ENCODE measurements around the gene PHETA1. TPM values are rescaled to one million over a fixed set of nuclear protein-coding genes. Genes with fewer than 3 reads are reported as not detected.
A peak's percentile ranks its signal among the peaks of the same experiment; 100 is the strongest.

PHETA1 gene
- total and polyA plus RNA-seq, 2 donors: 1.3 to 4.4 TPM

DNA sequence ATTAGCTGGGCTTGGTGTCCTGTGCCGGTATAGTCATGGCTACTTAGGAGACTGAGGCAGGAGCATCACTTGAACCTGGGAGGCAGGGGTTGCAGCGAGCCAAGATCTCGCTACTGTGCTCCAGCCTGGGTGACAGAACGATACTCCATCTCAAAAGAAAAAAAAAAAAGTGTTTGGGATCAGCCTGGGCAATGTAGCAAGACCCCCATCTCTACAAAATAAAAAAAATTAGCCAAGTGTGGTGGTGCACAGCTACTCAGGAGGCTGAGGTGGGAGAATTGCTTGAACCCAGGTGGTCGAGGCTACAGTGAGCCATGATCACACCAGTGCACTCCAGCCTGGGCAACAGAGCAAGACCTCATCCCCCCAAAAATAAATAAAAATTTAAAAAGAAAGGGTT, 47.6 kb downstream of the PHETA1 start:
- no peaks in the 10 kb centered on the region for H3K4me1 ChIP-seq (ENCODE audit: control insufficient read depth in 2 of 2, insufficient read depth in 2 of 2, low read length in 2 of 2)
- H3K9me3 ChIP-seq (ENCODE audit: control insufficient read depth in 2 of 2, insufficient read depth in 1 of 2, low read length in 1 of 2): no peaks in the 10 kb centered on the region
- no peak for DNase-seq (ENCODE audit: low read depth in 6 of 9, low spot score in 9 of 9)
- H3K27ac ChIP-seq (ENCODE audit: low read depth in 1 of 2, low read length in 1 of 2): no peak overlapping the region
- 94% methylated on average over 5 of the region's 5 CpGs for WGBS
- H3K4me3 ChIP-seq (ENCODE audit: low read length in 2 of 2): no peak overlapping the region
- no peaks in the 10 kb centered on the region for H3K27me3 ChIP-seq (ENCODE audit: control insufficient read depth in 2 of 2, insufficient read depth in 1 of 2, low read length in 1 of 2)
- H3K36me3 ChIP-seq (ENCODE audit: control insufficient read depth in 2 of 2, insufficient read depth in 2 of 2, low read length in 1 of 2): no peaks in the 10 kb centered on the region

DNA sequence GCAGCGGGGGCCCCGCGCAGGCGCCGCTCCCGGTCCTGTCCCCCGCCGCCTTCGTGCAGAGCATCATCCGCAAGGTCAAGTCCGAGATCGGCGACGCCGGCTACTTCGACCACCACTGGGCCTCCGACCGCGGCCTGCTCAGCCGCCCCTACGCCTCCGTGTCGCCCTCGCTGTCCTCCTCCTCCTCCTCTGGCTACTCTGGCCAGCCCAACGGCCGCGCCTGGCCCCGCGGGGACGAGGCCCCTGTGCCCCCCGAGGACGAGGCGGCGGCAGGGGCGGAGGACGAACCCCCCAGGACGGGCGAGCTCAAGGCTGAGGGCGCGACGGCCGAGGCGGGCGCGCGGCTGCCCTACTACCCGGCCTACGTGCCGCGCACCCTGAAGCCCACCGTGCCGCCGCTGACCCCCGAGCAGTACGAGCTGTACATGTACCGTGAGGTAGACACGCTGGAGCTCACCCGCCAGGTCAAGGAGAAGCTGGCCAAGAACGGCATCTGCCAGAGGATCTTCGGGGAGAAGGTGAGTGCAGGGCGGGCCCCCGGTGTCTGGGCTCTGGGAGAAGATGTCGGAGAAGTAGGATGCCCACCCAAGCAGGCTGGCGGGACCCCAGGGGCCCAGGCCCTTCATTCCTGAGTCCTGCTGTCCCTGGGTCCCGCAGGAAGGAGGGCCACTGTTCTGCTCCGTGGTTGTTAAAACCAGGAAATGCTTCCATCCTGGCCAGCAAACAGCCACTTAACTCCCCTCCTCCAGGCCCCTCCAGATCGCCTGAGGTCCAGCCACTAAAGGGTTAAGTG, 48.4 kb downstream of the PHETA1 start:
- no peak overlapping the region for H3K27ac ChIP-seq (ENCODE audit: low read depth in 1 of 2, low read length in 1 of 2)
- H3K4me1 ChIP-seq (ENCODE audit: control insufficient read depth in 2 of 2, insufficient read depth in 2 of 2, low read length in 2 of 2): no peaks in the 10 kb centered on the region
- H3K27me3 ChIP-seq (ENCODE audit: control insufficient read depth in 2 of 2, insufficient read depth in 1 of 2, low read length in 1 of 2): no peaks in the 10 kb centered on the region
- DNase-seq (ENCODE audit: low read depth in 6 of 9, low spot score in 9 of 9): no peak
- H3K36me3 ChIP-seq (ENCODE audit: control insufficient read depth in 2 of 2, insufficient read depth in 2 of 2, low read length in 1 of 2): no peaks in the 10 kb centered on the region
- H3K9me3 ChIP-seq (ENCODE audit: control insufficient read depth in 2 of 2, insufficient read depth in 1 of 2, low read length in 1 of 2): no peaks in the 10 kb centered on the region
- 96% methylated on average over 67 of the region's 67 CpGs for WGBS
- H3K4me3 ChIP-seq (ENCODE audit: low read length in 2 of 2): no peak overlapping the region

DNA sequence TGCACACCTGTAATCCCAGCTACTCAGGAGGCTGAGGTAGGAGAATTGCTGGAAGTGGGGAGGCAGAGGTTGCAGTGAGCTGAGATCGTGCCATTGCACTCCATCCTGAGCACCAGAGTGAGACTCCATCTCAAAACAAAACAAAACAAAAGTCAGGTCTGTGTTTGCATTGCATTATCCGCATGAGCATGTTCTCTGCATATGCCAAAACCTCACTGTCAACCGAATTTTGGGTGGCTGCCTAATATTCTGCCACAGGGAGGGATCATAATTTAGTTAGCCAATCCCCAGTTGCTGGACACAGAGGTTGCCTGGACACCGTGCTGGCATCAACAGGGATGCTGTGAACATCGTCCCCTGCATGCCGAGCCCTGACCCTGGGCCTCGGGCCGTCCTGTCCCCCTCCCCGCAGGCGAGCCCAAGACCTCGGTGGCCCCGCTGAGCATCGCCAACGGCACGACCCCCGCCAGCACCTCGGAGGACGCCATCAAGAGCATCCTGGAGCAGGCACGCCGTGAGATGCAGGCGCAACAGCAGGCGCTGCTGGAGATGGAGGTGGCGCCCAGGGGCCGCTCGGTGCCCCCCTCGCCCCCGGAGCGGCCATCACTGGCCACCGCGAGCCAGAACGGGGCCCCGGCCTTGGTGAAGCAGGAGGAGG, 49.2 kb downstream of the PHETA1 start:
- 97% methylated on average over 32 of the region's 32 CpGs for WGBS
- DNase-seq (ENCODE audit: low read depth in 6 of 9, low spot score in 9 of 9): no peak
- Histone ChIP-seq H3K36me3 (ENCODE audit: control insufficient read depth in 2 of 2, insufficient read depth in 2 of 2, low read length in 1 of 2) (no peaks in the 10 kb centered on the region), H3K4me3 (ENCODE audit: low read length in 2 of 2) (no peak overlapping the region), H3K9me3 (ENCODE audit: control insufficient read depth in 2 of 2, insufficient read depth in 1 of 2, low read length in 1 of 2) (no peaks in the 10 kb centered on the region), H3K27me3 (ENCODE audit: control insufficient read depth in 2 of 2, insufficient read depth in 1 of 2, low read length in 1 of 2) (no peaks in the 10 kb centered on the region), H3K27ac (ENCODE audit: low read depth in 1 of 2, low read length in 1 of 2) (no peak overlapping the region), H3K4me1 (ENCODE audit: control insufficient read depth in 2 of 2, insufficient read depth in 2 of 2, low read length in 2 of 2) (no peaks in the 10 kb centered on the region)

DNA sequence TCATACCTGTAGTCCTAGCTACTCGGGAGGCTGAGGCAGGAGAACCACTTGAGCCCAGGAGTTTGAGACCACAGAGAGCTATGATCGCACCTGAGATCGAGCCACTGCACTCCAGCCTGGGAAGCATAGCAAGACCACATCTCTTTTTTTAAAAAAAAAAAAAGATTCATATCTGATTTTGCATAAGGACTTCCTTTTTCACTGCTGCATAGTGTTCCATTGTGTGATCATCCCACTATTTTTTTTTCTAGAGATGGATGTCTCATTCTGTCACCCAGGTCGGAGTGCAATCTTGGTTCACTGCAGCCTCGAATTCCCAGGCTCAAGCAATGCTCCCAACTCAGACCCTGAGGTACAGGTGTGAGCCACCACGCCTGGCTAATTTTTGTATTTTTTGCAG, 50.4 kb downstream of the PHETA1 start:
- Histone ChIP-seq H3K4me3 (ENCODE audit: low read length in 2 of 2) (no peak overlapping the region), H3K9me3 (ENCODE audit: control insufficient read depth in 2 of 2, insufficient read depth in 1 of 2, low read length in 1 of 2) (peaks cover 0 to 2% of the 10 kb centered on the region in 2 donors), H3K36me3 (ENCODE audit: control insufficient read depth in 2 of 2, insufficient read depth in 2 of 2, low read length in 1 of 2) (no peaks in the 10 kb centered on the region), H3K27me3 (ENCODE audit: control insufficient read depth in 2 of 2, insufficient read depth in 1 of 2, low read length in 1 of 2) (no peaks in the 10 kb centered on the region), H3K4me1 (ENCODE audit: control insufficient read depth in 2 of 2, insufficient read depth in 2 of 2, low read length in 2 of 2) (no peaks in the 10 kb centered on the region), H3K27ac (ENCODE audit: low read depth in 1 of 2, low read length in 1 of 2) (no peak overlapping the region)
- no peak for DNase-seq (ENCODE audit: low read depth in 6 of 9, low spot score in 9 of 9)
- 96% methylated on average over 6 of the region's 6 CpGs for WGBS

DNA sequence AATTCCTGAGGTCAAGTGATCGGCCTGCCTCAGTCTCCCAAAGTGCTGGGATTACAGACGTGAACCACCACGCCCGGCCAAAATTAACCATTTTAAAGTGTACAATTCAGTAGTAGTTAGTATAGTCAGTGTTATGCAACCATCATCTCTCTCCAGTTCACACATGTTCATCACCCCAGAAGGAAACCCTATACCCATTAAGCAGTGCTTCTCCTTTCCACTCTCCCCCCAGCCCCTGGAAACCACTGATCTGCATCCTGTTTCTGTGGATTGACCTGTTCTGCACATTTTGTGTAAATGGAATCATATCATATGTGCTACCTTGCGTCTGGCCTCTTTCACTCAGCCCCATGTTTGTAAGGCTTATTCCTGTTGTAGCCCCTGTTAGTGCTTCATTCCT, 52.2 kb downstream of the PHETA1 start:
- WGBS: 94% methylated on average over 5 of the region's 5 CpGs
- Histone ChIP-seq H3K27me3 (ENCODE audit: control insufficient read depth in 2 of 2, insufficient read depth in 1 of 2, low read length in 1 of 2) (no peaks in the 10 kb centered on the region), H3K4me3 (ENCODE audit: low read length in 2 of 2) (no peak overlapping the region), H3K27ac (ENCODE audit: low read depth in 1 of 2, low read length in 1 of 2) (no peak overlapping the region), H3K4me1 (ENCODE audit: control insufficient read depth in 2 of 2, insufficient read depth in 2 of 2, low read length in 2 of 2) (no peaks in the 10 kb centered on the region), H3K36me3 (ENCODE audit: control insufficient read depth in 2 of 2, insufficient read depth in 2 of 2, low read length in 1 of 2) (no peaks in the 10 kb centered on the region), H3K9me3 (ENCODE audit: control insufficient read depth in 2 of 2, insufficient read depth in 1 of 2, low read length in 1 of 2) (peaks cover 0 to 2% of the 10 kb centered on the region in 2 donors)
- no peak for DNase-seq (ENCODE audit: low read depth in 6 of 9, low spot score in 9 of 9)

DNA sequence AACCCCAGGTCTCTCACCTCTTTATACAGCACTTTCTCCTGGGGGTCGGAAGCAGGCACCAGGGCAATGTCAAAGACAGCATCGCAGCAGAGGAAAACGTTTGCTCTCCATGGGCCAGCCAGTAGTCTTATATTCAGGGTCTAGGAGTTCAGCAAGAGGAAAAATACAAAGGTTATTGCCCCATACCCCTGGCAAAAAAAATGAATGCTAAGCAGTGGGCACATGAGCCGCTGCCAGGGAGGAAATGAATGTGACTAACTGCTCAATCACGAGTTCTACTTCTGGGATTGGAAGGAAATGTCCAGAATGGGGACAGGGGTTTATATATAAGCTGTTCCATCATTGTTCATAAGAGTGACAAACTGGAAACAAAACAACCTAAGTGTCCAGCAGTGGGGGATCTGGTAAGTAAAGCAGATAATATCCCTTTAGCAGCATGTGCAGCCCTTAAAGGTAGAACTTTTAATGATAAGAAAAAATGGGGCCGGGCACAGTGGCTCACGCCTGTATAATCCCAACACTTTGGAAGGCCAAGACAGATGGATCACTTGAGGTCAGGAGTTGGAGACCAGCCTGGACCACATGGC, 53.8 kb downstream of the PHETA1 start:
- 77% methylated on average over 7 of the region's 7 CpGs for WGBS
- Histone ChIP-seq H3K4me1 (ENCODE audit: control insufficient read depth in 2 of 2, insufficient read depth in 2 of 2, low read length in 2 of 2) (no peaks in the 10 kb centered on the region), H3K4me3 (ENCODE audit: low read length in 2 of 2) (no peak overlapping the region), H3K9me3 (ENCODE audit: control insufficient read depth in 2 of 2, insufficient read depth in 1 of 2, low read length in 1 of 2) (peaks cover 0 to 2% of the 10 kb centered on the region in 2 donors), H3K27ac (ENCODE audit: low read depth in 1 of 2, low read length in 1 of 2) (no peak overlapping the region), H3K27me3 (ENCODE audit: control insufficient read depth in 2 of 2, insufficient read depth in 1 of 2, low read length in 1 of 2) (no peaks in the 10 kb centered on the region), H3K36me3 (ENCODE audit: control insufficient read depth in 2 of 2, insufficient read depth in 2 of 2, low read length in 1 of 2) (no peaks in the 10 kb centered on the region)
- DNase-seq (ENCODE audit: low read depth in 6 of 9, low spot score in 9 of 9): no peak

DNA sequence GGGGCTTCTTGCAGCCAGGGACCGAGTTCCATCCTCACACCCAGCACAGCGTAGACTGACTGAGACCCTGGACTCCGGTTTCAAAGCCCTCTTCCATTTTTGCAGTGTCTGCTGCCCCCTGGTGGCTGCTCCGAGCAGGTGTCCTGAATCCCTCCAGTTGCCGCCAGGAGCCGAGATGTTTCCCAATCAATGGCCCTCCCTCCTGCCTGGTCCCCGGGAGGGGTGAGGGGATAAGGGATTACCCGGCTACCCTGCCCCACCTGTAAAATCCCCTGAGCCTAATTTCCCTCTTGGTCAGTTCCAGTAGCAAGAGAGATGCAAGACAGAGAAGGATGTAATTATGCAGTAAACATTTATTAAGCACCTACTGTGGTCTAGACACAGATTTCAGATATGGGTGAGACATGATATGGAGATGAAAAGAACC, 55.0 kb downstream of the PHETA1 start:
- no peaks in the 10 kb centered on the region for H3K36me3 ChIP-seq (ENCODE audit: control insufficient read depth in 2 of 2, insufficient read depth in 2 of 2, low read length in 1 of 2)
- no peak overlapping the region for H3K27ac ChIP-seq (ENCODE audit: low read depth in 1 of 2, low read length in 1 of 2)
- peak; percentile 13 to 76 (median 47) for DNase-seq (ENCODE audit: low read depth in 6 of 9, low spot score in 9 of 9)
- WGBS: 5% methylated on average over 8 of the region's 8 CpGs
- H3K4me1 ChIP-seq (ENCODE audit: control insufficient read depth in 2 of 2, insufficient read depth in 2 of 2, low read length in 2 of 2): no peaks in the 10 kb centered on the region
- H3K9me3 ChIP-seq (ENCODE audit: control insufficient read depth in 2 of 2, insufficient read depth in 1 of 2, low read length in 1 of 2): peaks cover 0 to 2% of the 10 kb centered on the region in 2 donors
- no peaks in the 10 kb centered on the region for H3K27me3 ChIP-seq (ENCODE audit: control insufficient read depth in 2 of 2, insufficient read depth in 1 of 2, low read length in 1 of 2)
- H3K4me3 ChIP-seq (ENCODE audit: low read length in 2 of 2): no peak overlapping the region

DNA sequence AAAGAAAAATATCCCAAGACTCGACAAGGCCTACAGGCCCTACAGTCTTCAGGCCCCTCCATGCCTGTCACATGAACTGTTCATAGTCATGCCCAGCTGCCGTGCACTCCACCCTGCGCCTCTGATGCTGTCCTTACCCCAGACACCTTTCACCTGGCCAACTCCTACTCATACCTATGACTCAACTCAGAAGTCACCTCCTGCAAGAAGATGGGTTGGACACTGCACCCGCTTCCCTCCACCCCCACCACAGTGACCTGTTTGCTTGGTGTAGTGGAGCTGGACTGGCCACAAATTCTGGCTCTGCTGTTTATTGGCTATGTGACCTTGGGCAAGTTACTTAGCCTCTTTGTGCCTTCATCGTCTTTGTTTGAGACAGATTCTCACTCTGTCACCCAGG, 56.2 kb downstream of the PHETA1 start:
- H3K36me3 ChIP-seq (ENCODE audit: control insufficient read depth in 2 of 2, insufficient read depth in 2 of 2, low read length in 1 of 2): no peaks in the 10 kb centered on the region
- H3K27me3 ChIP-seq (ENCODE audit: control insufficient read depth in 2 of 2, insufficient read depth in 1 of 2, low read length in 1 of 2): no peaks in the 10 kb centered on the region
- peaks cover 0 to 2% of the 10 kb centered on the region in 2 donors for H3K9me3 ChIP-seq (ENCODE audit: control insufficient read depth in 2 of 2, insufficient read depth in 1 of 2, low read length in 1 of 2)
- no peak for DNase-seq (ENCODE audit: low read depth in 6 of 9, low spot score in 9 of 9)
- no peak overlapping the region for H3K4me3 ChIP-seq (ENCODE audit: low read length in 2 of 2)
- 82% methylated on average over 5 of the region's 5 CpGs for WGBS
- no peaks in the 10 kb centered on the region for H3K4me1 ChIP-seq (ENCODE audit: control insufficient read depth in 2 of 2, insufficient read depth in 2 of 2, low read length in 2 of 2)
- H3K27ac ChIP-seq (ENCODE audit: low read depth in 1 of 2, low read length in 1 of 2): no peak overlapping the region

DNA sequence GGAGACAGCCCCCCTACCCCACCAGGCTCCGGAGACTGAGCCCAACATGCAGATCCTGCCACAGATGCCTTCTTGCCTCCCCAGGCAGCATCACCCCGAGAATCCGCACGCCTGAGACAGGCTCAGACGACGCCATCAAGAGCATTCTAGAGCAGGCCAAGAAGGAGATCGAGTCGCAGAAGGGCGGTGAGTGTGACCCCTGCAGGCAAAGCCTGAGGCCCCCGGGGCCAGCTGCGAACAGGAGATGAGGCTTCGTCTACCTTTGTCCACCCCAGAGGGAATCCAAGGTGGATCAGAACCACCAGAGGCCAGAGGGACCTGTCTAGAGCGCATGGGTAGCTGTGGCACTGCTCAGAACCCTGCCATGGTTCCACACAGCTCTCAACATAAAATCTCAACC, 56.9 kb downstream of the PHETA1 start:
- WGBS: 94% methylated on average over 13 of the region's 13 CpGs
- DNase-seq (ENCODE audit: low read depth in 6 of 9, low spot score in 9 of 9): no peak
- H3K4me1 ChIP-seq (ENCODE audit: control insufficient read depth in 2 of 2, insufficient read depth in 2 of 2, low read length in 2 of 2): no peaks in the 10 kb centered on the region

More for the DNA sequence above, 56.9 kb downstream of the PHETA1 start:
- no peak overlapping the region for H3K4me3 ChIP-seq (ENCODE audit: low read length in 2 of 2)
- H3K36me3 ChIP-seq (ENCODE audit: control insufficient read depth in 2 of 2, insufficient read depth in 2 of 2, low read length in 1 of 2): no peaks in the 10 kb centered on the region
- H3K27ac ChIP-seq (ENCODE audit: low read depth in 1 of 2, low read length in 1 of 2): no peak overlapping the region
- peaks cover 0 to 8% of the 10 kb centered on the region in 2 donors for H3K9me3 ChIP-seq (ENCODE audit: control insufficient read depth in 2 of 2, insufficient read depth in 1 of 2, low read length in 1 of 2)
- H3K27me3 ChIP-seq (ENCODE audit: control insufficient read depth in 2 of 2, insufficient read depth in 1 of 2, low read length in 1 of 2): no peaks in the 10 kb centered on the region

Data from thymus (tissue), 11 donors.